Measurements from ENCODE around the gene GRAMD1B. TPM values are rescaled to one million over a fixed set of nuclear protein-coding genes. Genes with fewer than 3 reads are reported as not detected.
"Not testable (repeated sequence)": the region's sequence is repeated elsewhere in the genome, so short reads cannot be mapped to it uniquely, and the experiment has no call there.

GRAMD1B gene
- total RNA-seq, 1 donor from 2014 or later, result 0.26 TPM

DNA sequence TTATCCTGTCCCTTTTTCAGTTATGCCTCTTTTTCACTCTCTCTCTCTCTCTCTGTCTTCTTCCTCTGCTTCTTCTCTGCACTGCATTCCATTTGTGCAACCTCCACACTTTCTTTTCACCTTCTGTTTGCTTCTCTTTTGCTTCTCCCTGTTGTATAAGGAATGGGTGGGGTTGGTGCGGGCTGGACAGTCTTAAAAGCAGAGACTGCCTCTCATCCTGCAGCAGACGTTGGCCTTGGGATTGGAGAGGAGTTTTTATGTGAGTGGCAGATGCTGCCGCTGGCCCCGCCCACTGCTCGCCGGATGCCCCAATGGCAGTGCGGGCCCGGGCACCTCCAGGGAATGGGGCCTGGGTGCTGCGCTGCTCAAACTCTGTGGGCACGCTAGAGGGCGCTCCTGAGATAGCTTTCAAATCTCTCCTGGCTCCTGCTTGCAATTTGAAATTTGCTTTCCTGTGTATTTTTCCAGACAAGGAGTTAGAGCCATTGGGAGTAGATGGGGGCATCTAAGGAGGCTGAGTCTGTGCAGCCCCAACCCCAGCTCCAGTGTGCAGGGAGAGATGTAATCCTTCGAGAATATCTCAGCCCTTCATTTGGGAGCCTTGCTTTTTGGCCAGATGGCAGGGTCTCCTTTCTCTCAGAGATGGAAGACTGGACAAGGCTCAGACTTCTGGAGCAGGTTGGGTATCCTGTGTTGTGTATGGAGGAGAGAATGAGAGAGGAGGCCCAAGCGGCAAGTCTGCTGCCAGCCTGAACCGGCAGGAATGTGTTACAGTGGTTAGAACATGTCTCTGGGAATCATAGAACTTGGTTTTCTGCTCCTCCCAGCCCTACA, 81.2 kb downstream of the GRAMD1B start:
- Histone ChIP-seq H3K36me3 (ENCODE audit: control insufficient read depth, insufficient read depth, low read length) (no peaks in the 10 kb centered on the region), H3K27me3 (ENCODE audit: control insufficient read depth, insufficient read depth, low read length) (no peaks in the 10 kb centered on the region), H3K4me3 (ENCODE audit: low read depth, low read length) (no peak overlapping the region)
- FAIRE-seq (peak; percentile 58), DNase-seq (ENCODE audit: low read depth) (peak; percentile 74)
- TF ChIP-seq, protein P1, sequence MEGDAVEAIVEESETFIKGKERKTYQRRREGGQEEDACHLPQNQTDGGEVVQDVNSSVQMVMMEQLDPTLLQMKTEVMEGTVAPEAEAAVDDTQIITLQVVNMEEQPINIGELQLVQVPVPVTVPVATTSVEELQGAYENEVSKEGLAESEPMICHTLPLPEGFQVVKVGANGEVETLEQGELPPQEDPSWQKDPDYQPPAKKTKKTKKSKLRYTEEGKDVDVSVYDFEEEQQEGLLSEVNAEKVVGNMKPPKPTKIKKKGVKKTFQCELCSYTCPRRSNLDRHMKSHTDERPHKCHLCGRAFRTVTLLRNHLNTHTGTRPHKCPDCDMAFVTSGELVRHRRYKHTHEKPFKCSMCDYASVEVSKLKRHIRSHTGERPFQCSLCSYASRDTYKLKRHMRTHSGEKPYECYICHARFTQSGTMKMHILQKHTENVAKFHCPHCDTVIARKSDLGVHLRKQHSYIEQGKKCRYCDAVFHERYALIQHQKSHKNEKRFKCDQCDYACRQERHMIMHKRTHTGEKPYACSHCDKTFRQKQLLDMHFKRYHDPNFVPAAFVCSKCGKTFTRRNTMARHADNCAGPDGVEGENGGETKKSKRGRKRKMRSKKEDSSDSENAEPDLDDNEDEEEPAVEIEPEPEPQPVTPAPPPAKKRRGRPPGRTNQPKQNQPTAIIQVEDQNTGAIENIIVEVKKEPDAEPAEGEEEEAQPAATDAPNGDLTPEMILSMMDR (IDR thresholded peaks at IDR 0.05; ENCODE audit: insufficient read depth, low read length, severe bottlenecking), result peak; percentile 92

DNA sequence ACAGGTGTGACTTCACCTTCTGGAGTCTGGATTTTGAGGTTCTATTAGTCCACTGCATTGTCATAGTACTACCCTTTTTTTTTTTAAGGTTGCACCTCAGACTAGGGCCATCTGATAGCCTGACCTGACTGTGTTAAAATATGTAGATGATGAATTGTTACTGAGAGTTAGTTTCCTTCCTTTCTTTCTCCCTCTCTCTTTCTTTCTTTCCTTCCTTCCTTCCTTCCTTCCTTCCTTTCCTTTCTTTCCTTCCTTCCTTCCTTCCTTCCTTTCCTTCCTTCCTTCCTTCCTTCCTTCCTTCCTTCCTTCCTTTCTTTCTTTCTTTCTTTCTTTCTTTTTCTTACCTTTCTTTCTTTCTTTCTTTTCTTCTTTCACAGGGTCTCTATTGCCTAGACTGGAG, 83.2 kb downstream of the GRAMD1B start:
- not testable (repeated sequence) for H3K4me3 ChIP-seq (ENCODE audit: low read depth, low read length); FAIRE-seq; H3K36me3 ChIP-seq (ENCODE audit: control insufficient read depth, insufficient read depth, low read length); DNase-seq (ENCODE audit: low read depth); H3K27me3 ChIP-seq (ENCODE audit: control insufficient read depth, insufficient read depth, low read length)

DNA sequence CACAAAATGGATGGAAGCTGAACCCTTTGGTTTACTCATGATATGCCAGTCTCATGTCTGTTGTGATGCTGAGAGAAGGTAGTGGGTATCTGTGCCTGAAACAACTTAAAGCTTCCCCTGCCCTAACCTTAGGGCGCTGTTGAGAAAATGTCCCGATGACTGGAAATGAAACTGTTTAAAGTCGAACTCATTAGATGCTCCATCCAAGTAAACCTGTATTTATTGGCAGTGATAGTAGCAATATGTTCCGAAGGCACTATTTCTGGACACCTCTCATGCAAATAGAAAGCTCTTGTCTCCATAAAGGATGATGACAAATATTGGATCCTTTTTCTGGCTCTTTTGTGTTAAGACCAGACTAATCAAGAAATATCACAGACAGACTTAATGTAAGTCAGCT, 86.2 kb downstream of the GRAMD1B start:
- TF ChIP-seq, protein P1 (IDR thresholded peaks at IDR 0.05; ENCODE audit: insufficient read depth, low read length, severe bottlenecking), result no peak
- no peak for DNase-seq (ENCODE audit: low read depth)
- Histone ChIP-seq H3K36me3 (ENCODE audit: control insufficient read depth, insufficient read depth, low read length) (no peaks in the 10 kb centered on the region), H3K4me3 (ENCODE audit: low read depth, low read length) (no peak overlapping the region), H3K27me3 (ENCODE audit: control insufficient read depth, insufficient read depth, low read length) (no peaks in the 10 kb centered on the region)
- FAIRE-seq, result no peak

DNA sequence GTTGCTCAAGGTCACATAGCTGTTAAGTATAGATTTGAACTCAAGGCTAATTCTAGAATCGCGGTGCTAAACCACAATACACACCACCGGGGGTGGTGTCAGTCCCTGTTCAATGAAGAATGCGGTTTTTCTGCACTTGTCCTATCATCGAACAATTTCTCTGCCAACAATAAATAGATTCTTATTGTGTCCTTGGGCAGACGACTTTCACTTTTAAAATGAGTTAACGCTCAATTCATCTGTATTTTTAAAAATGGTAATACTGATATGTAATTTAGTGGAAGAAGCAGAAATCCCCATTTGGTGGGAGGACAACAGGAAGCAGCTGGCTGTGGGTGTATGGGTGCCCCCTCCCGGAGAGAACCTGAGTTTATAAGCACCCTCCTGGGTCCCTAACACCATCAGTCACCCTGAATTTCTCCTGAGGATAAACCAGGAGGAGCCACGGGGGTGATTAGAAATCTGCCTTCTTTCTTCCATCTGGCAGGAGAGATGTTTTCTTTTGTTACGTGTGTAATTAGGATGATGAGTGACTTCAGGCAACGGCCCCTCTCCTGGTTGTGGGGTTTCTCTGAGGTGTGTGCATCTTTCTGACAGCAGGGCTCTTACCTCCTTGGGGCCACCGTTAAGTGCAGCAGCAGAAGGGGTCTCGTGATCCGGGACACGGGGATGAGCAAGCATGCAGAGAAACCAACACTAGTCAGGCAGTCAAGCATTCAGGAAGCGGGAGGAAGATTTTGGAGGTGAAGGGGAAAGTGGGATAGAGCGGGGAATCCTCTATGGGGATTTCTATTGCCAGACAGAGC, 87.7 kb downstream of the GRAMD1B start:
- FAIRE-seq (peak; percentile 28), DNase-seq (ENCODE audit: low read depth) (no peak)
- H3K4me3 ChIP-seq (ENCODE audit: low read depth, low read length), result no peak overlapping the region
- no peaks in the 10 kb centered on the region for H3K36me3 ChIP-seq (ENCODE audit: control insufficient read depth, insufficient read depth, low read length)
- TF ChIP-seq, protein P1 (IDR thresholded peaks at IDR 0.05; ENCODE audit: insufficient read depth, low read length, severe bottlenecking), result no peak
- H3K27me3 ChIP-seq (ENCODE audit: control insufficient read depth, insufficient read depth, low read length), result no peaks in the 10 kb centered on the region

DNA sequence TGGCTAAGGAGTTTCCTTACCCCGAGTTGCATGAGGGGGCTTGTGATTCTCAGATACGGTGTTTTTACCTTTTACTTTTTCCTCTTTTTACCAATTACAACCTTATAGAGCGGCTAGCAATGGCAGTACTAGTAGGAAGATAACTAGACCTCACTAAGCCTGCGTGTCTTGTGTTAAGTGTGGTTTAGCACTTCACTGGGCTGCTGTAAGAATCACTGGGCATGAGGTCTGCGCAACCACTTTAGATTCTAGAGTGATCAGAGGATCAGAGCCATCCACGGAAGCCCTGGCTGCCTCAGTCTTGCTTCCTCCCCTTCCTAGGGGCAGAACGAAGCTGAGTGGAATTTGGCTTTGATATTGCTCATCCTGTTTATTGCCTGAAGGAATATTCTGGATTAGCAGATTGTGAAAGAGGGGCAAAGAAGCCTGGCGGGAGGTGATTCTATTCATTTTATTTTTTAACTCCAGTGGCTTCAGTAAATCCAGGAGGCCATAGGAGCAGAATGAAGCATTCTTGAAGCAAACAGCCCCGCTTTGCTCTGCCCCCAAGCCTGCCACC, 88.5 kb downstream of the GRAMD1B start:
- Histone ChIP-seq H3K36me3 (ENCODE audit: control insufficient read depth, insufficient read depth, low read length) (no peaks in the 10 kb centered on the region), H3K4me3 (ENCODE audit: low read depth, low read length) (no peak overlapping the region), H3K27me3 (ENCODE audit: control insufficient read depth, insufficient read depth, low read length) (no peaks in the 10 kb centered on the region)
- no peak for FAIRE-seq
- TF ChIP-seq, protein P1 (IDR thresholded peaks at IDR 0.05; ENCODE audit: insufficient read depth, low read length, severe bottlenecking), result no peak
- DNase-seq (ENCODE audit: low read depth), result no peak

Measured in bronchial epithelial cell (primary cell).